MCF 10A (cell line): ENCODE results near the gene CCDC106. TPM values are rescaled to one million over a fixed set of nuclear protein-coding genes. Genes with fewer than 3 reads are reported as not detected.

ENCODE experiments used
- BruUV-seq: library from RNA; stranded (reverse); fragments of 400-500 nt; replicated peaks from 2 replicates; lab custom pipeline; 2021; lab: Mats Ljungman, UMichigan
- CTCF ChIA-PET: fragments of 300-600 bp; sonication (Branson Sonifier 250); formaldehyde crosslinking; extraction: SDS; loops from one replicate; lab custom pipeline; 2021; ENCODE audit warnings: antibody characterized with exemption, inconsistent platforms; lab: Yijun Ruan, JAX
- POLR2A ChIA-PET: fragments of 300-600, 350-650 bp; sonication (Branson Sonifier 250); formaldehyde crosslinking; extraction: SDS; loops from one replicate; lab custom pipeline; 2020; ENCODE audit warnings: antibody characterized with exemption, inconsistent platforms; lab: Yijun Ruan, JAX
- DNase-seq: peaks from one replicate; pipeline ENCODE4 v3.0.0-alpha.2; 2018; ENCODE audit not compliant: unreplicated experiment
- H3K27ac Mint-ChIP-seq: one replicate; pipeline ENCODE4 v1.8.0; 2022; ENCODE audit warnings: mild to moderate bottlenecking, low read depth, mixed read lengths; ENCODE audit not compliant: unreplicated experiment
- H3K27me3 Mint-ChIP-seq: one replicate; pipeline ENCODE4 v1.8.0; 2022; ENCODE audit warnings: mixed read lengths; ENCODE audit not compliant: insufficient read depth, unreplicated experiment
- H3K36me3 Mint-ChIP-seq: one replicate; pipeline ENCODE4 v1.8.0; 2022; ENCODE audit warnings: mild to moderate bottlenecking, moderate library complexity, mixed read lengths; ENCODE audit not compliant: insufficient read depth, unreplicated experiment
- H3K4me1 Mint-ChIP-seq: one replicate; pipeline ENCODE4 v1.8.0; 2022; ENCODE audit warnings: mixed read lengths; ENCODE audit not compliant: insufficient read depth, unreplicated experiment
- H3K4me3 Mint-ChIP-seq: one replicate; pipeline ENCODE4 v1.8.0; 2022; ENCODE audit warnings: mild to moderate bottlenecking, moderate library complexity, mixed read lengths; ENCODE audit not compliant: unreplicated experiment
- H3K9me3 Mint-ChIP-seq: one replicate; pipeline ENCODE4 v1.8.0; 2022; ENCODE audit warnings: mixed read lengths; ENCODE audit not compliant: unreplicated experiment
- CTCF ChIP-seq: fragments of 200-600 bp; IDR thresholded peaks from one replicate; pipeline ENCODE4 v1.8.0; 2022; ENCODE audit warnings: antibody characterized with exemption, mild to moderate bottlenecking; ENCODE audit not compliant: unreplicated experiment
- intact Hi-C: fragments of 100-400 bp; cut with micrococcal nuclease; formaldehyde crosslinking; loops from 2 replicates; pipeline ENCODE4 v1.14.1; 2022
- total RNA-seq: library from RNA; stranded (reverse); gene quantifications from 2 replicates; pipeline ENCODE4 v1.2.3, GENCODE V29; 2022

Gene CCDC106
- total RNA-seq, 1 experiment from 2014 or later, result 2.5 TPM

- H3K4me3 Mint-ChIP-seq, result no peak overlapping the region
- H3K27me3 Mint-ChIP-seq, result no peaks in the 10 kb centered on the region
- H3K36me3 Mint-ChIP-seq, result peaks cover 24% of the 10 kb centered on the region
- no TSS peak for BruUV-seq
- CTCF ChIA-PET, result interaction anchor here (0.7 to 1.8 kb wide), 3 partner anchors 10 to 205 kb away, joined by 3 to 6 read pairs (median 4); partner anchors contain the start of gene ZNF865
- intact Hi-C loops, result no loop called here
- H3K4me1 Mint-ChIP-seq, result peaks cover 10% of the 10 kb centered on the region
- no peak for DNase-seq
- TF ChIP-seq CTCF, result no peak
- H3K9me3 Mint-ChIP-seq, result no peaks in the 10 kb centered on the region
- no peak overlapping the region for H3K27ac Mint-ChIP-seq
- POLR2A ChIA-PET, result interaction anchor here (1.2 to 3.2 kb wide), 3 partner anchors 15 to 145 kb away, joined by 5 to 15 read pairs (median 7); partner anchors contain the start of gene ZNF865
These were observed 25.6 kb upstream of the CCDC106 start for GRCh38 chr19:55622242-55622969.

GRCh38 chr19:55623130-55623529 lies 24.9 kb upstream of the CCDC106 start:
- Mint-ChIP-seq H3K4me3 (peak overlapping the region; percentile 91), H3K36me3 (peaks cover 17% of the 10 kb centered on the region), H3K27me3 (no peaks in the 10 kb centered on the region), H3K27ac (no peak overlapping the region), H3K9me3 (no peaks in the 10 kb centered on the region), H3K4me1 (peaks cover 10% of the 10 kb centered on the region)
- DNase-seq, result no peak
- no TSS peak for BruUV-seq
- intact Hi-C loops, result no loop called here
- CTCF ChIA-PET, result interaction anchor here (0.6 to 1.8 kb wide), 5 partner anchors 10 to 286 kb away, joined by 3 to 6 read pairs (median 4); partner anchors contain the start of gene ZNF865
- no peak for TF ChIP-seq CTCF
- POLR2A ChIA-PET, result interaction anchor here (0.7 to 3.2 kb wide), 4 partner anchors 14 to 231 kb away, joined by 3 to 15 read pairs (median 6); partner anchors contain the start of gene ZNF865

GRCh38 chr19:55623561-55623960 lies 24.5 kb upstream of the CCDC106 start:
- no peak for TF ChIP-seq CTCF
- peaks cover 16% of the 10 kb centered on the region for H3K36me3 Mint-ChIP-seq
- H3K4me1 Mint-ChIP-seq, result peaks cover 10% of the 10 kb centered on the region
- POLR2A ChIA-PET, result interaction anchor here (0.7 to 3.2 kb wide), 6 partner anchors 14 to 231 kb away, joined by 3 to 15 read pairs (median 6); partner anchors contain the start of genes U2AF2 and ZNF865
- no peaks in the 10 kb centered on the region for H3K27me3 Mint-ChIP-seq
- H3K9me3 Mint-ChIP-seq, result no peaks in the 10 kb centered on the region
- BruUV-seq, result TSS peak; percentile 36
- H3K27ac Mint-ChIP-seq, result peak overlapping the region; percentile 99
- CTCF ChIA-PET, result interaction anchor here (0.6 to 2.0 kb wide), 6 partner anchors 9 to 287 kb away, joined by 3 to 7 read pairs (median 5); partner anchors contain the start of gene ZNF865
- DNase-seq, result no peak
- intact Hi-C loops, result no loop called here
- peak overlapping the region; percentile 91 for H3K4me3 Mint-ChIP-seq
